Endometrium (tissue), 2 donors: ENCODE data around the gene CGNL1.

Experiments
- FAIRE-seq: peaks from 2 replicates; lab custom pipeline; 2012; peaks lifted over from hg19 to GRCh38; lab: Jason Lieb, UNC
- donor health status: control.
- donor health status: control.

CGNL1 gene

DNA sequence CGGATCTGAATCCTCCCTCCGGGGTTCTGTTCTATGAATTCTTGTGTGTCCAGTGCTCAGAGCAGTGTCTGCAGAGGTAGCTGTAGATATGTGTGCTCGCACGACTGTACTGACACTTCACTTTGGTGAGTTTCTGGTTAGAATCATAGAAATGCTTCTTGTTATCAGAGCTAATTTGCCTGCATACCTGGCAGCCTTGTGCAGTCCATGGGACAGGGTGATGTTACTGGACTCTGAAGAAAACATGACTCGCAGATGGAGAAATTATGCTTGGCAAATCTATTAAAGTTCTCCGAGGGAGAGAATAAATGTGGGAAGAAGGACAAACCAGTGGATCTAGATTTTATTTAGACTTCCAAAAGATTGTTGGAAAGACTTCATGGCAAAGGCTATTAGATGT is 12.2 kb downstream of the CGNL1 start:
- no peak for FAIRE-seq

DNA sequence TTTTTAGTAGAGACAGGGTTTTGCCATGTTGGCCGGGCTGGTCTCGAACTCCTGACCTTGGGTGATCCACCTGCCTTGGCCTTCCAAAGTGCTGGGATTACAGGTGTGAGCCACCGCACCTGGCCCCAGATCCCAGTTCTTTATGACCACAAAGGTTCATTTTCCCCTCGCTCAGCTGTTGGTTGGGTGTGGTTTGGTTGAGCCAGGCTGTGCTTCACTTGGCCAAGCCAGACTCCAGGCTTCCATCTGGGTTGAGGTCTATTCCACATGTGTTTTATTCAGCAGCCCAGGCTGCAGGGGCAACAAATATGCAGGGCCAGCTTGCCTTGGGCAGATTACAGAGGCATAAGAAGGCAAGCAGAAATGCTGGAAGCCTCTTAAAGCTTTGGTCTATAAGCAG is 13.7 kb downstream of the CGNL1 start:
- FAIRE-seq: no peak

DNA sequence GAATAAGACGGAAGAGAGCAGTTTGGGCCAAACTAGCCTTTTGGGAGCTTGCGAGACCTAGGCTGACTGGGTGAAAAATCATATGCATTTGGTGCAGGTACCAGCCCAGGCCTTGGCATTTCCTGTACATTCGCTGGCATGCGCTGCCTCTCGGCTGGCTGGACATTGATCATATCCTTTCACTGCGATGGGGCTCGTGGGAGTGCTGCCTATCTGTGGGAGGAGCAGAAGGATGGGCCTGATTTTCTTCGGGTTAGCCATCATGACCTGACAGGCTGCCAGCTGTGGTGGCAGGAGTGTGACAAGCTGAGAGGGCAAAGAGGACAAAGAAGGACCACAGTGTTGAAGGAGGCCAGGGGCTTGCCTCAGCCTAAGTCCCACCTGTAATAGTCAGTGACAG is 14.3 kb downstream of the CGNL1 start:
- FAIRE-seq: no peak

DNA sequence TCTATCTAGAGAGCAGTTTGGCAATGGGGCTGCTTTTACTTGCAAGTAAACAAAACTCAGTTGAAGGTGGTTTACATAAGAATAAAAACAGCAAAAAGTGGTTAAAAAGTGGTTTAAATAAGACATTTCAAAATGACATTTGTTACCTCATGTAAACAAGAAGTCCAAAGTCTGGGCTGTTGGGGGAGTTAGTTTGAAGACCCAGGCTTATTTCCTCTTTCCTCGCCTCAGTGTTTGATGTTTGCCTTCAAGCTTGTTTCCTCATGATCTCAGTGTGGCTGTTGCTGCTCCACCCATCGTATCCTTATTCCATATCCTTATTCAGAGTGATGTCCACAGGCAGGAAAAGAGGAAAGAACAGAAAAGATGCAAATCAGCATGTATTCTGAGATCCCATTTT is 15.2 kb downstream of the CGNL1 start:
- FAIRE-seq: no peak

DNA sequence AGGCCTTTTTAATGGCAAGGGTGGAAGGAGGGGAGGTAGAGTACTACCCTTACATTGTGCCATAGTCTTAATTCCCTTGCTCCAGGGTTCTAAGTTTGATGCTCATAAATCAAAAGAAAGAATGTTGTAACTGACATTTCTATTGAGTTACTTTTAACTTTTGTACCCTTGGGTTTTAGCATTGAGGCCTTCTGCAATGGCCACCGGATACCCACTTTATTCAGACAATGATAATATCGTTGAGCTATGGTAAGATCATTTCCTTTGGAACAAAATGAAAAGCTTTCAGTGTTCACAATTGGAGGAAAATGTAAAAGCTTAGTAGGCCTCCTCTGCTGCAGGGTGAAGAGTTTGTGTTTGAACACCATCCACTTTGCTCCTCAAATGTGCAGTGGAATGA is 16.8 kb downstream of the CGNL1 start:
- FAIRE-seq: no peak

DNA sequence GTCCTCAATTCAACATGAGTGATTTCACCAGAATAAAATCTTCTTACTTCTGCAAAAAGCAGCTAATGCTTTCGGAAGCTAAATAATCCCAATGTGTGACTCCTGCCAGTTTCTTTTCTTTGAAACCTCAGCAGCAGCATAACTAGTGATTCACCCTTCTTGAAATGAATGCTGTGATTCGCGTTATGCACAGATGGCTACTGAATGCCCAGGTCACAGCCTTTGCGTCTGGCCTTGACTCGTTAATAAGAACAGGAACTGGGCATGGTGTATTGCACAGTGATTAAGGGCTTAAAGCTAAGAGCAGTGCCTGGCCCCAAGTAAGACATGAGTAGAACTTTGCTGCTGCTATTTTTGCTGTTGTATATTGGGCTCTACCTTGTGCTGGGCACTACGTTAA is 19.0 kb downstream of the CGNL1 start:
- FAIRE-seq: no peak

DNA sequence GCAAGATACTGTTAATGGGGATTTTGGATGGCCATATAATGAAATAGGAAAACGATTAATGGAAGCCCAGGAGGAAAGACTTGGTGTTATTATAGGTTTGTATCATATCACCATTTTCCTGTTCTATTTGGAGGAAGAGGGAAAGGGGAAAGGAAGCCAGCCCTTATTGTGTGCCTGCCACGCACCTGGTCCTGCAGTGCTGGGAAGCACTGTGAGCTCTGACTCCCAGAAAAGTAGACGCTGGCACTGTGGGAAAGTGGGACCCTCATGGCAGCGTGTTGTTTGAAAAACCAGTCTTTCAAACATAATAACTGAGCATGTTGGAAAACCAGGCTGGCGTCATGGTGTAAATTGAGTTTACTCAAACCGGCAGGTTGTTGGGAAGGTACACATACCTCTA is 22.0 kb downstream of the CGNL1 start:
- FAIRE-seq: no peak

DNA sequence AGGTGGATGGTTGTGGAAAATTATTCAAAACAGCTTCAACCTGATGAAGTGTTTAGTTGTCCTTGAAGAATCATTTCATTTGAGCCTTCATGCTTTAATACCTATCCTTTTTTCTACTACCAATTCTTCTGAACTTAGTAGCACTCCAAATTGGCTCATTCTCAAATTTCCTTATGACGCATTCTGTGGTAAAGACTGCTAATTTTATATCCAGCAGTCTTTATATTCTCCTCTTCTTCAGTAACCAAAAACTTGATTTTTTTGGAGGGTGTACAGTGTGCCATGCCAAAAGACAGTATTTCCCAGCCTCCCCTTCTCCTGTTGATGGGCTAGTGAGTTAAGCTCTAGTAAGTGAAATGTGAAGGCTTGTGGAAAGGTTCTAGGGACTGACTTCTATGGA is 25.2 kb downstream of the CGNL1 start:
- FAIRE-seq: no peak

DNA sequence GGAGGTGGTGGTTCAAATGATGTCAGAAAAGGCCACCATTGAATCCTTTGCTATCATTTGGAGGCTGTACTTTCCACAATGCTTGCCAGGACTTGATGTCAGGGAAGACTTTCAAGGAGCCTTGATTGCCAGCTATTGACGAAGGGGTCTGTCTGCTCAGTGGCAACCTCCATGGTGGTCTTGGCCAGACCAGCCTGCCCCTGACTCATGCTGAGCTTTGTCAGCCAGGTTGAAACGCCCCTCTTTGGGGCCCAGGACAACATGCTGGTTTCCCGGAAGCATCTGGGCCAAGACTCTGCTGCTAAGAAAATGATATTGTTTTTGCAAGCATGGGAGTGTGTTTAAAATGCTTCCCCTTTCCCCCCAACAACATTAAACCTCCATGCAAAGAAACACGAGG is 26.7 kb downstream of the CGNL1 start:
- FAIRE-seq: no peak

DNA sequence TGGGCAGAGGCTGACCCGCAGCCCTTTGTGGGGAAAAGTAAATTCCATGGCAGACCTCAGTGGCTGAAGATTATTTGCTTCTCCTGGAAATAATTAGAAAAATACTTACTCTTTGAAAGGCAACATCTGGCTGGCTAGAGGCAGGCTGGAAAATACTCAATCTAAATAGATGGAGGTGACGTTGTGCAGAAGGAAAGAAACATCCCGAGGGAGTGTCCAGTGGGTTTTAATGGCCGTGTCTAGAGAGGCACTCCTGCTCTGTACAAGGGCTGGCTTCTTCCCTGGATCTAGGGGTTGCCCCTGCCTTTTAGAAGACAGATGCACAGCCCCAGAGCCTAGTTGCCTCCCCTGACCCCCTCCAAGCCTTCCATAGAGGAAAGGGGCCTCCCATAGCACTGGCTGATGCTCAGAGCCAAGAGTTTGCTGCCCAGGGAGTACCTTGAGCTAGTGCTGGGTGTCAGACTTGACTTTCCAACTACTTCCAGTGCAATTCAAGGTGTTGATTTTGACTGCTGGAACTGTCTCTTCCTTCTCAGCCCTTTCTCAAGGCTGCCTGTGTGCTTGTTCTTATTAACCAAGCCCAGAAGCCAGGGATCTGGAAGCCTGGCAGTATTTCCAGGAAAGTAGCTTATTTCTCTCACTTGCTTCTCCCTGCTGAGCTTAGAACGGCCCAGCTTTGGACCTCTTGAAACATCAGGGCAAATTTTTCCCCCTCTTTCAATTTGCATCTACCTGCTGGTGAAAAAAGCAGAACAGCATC is 27.4 kb downstream of the CGNL1 start:
- FAIRE-seq: no peak

DNA sequence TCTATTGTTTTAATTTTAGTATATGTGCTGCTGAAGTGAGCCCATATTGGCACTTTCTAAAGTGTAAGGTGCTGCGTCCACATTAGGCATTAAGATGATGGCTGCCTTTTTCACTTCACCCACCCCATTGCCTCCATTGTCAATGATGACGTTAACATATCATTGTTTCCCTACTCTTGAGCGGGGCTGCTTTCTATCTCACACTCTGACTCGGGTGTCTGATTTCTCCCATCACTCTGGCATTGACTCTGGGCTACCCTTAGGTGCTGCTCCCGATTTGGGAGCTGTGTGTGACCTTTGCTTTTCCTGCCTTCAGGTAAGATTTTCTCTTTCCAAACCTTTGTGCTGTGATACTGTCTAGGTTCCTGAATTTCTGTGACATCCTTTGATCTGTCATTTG is 28.8 kb downstream of the CGNL1 start:
- FAIRE-seq: no peak

DNA sequence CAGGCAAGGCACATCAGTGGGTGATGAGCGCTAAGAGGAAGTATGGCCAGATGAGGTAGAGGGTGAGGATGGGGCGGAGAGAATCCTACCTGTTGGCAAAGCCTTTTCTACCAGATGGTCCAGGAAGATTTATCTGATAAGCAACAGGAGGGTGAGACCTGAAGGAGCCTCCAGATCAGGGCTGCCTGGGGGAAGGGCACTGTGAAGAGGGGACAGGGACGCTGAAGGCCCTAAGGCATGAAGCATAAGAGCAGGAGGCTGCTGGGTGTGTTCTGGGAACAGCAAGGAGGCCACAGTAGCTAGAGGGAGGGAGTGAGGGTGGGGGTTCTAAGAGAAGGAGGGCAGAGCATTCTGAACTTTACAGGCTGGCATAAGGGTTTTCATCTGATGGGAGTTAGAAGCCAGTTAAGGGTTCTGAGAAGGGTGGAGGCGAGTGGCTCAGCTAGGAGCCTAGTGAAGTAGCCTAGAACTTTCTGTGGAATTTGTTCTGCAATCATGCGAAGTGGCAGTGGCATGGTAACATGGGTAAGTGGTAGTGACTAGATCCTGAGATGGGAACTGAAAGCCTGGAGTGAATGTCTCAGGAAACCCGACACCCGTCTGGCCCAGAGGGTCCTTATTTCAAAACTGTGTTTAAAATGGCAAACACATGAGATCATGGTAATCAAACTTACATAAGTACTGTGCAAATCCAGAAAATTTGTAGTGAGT is 29.9 kb downstream of the CGNL1 start:
- FAIRE-seq: no peak

DNA sequence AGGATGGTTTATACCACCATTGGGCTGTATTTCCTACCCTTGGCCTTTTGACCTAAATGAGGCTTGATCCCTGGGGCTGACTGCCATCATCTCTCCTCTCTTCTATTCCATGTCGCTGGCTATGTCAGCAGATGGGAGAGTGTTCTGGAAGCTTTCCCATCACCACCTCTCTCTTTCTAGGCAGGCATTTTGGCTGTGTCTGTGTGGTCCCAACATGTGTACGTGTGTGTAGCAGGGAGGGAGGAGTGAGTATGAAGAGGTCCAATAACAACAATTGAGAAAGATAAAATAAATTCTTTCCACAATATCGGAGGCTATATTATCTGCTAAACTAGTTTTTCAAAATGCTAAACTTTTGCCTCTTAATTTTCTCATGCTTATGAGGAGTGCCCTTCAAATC is 34.1 kb downstream of the CGNL1 start:
- no peak for FAIRE-seq

DNA sequence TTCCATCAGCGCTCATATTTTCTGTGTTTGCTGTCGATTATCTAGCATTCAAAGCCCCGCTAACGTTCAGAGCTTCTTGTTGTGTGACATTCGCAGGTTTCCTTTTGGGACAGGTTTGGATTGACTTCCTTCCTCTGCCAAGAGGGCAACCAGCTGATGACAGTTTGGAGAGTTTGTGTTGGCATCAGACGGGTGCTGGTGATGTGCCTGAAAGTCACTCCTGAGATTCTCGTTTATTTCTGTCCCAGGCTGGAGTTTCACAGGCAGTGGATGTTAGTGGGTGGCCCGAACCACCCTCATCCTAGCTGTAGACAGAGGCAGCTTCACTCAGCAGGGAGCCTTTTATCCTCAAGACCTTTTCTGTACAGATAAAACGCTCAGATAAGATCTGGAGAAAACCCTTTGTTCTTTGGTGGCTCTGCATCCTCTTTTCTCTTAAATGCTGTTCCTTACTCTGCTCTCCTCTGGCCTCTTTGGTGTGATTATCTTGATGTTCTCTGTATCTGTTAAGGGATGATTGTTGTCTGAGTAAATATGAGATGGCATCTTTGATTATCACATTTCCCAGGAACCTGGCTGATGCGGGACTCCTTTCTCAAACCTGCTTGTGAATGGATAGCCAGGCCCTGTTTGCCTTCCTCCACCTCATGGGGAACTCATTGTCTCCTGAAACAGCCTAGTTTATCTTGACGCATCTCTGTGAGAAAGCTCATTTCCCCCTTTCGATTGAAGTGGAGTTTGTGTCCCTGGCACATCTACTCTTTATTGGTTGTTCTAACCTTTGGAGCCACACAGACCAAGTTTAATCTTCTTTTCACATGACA is 35.9 kb downstream of the CGNL1 start:
- FAIRE-seq: no peak

DNA sequence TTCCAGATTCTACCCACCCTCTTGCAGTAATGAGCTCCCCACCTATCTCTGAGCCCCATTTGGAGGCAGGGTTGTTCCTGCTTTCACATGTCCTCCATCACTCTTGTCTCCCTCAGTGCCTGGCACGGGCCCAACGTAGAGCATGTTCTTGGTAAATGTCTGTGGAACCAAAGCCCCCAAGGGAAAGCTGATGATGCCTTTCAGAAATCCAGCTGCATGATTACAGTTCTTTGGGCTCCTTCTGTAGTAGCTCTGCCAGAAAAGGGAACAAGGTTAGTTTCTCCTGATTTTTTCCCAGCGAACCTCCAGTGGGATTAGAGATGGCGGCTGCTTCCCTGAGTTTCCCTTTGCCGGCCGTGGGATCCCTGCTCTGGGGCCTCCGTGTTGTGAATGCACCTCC is 39.3 kb downstream of the CGNL1 start:
- no peak for FAIRE-seq

DNA sequence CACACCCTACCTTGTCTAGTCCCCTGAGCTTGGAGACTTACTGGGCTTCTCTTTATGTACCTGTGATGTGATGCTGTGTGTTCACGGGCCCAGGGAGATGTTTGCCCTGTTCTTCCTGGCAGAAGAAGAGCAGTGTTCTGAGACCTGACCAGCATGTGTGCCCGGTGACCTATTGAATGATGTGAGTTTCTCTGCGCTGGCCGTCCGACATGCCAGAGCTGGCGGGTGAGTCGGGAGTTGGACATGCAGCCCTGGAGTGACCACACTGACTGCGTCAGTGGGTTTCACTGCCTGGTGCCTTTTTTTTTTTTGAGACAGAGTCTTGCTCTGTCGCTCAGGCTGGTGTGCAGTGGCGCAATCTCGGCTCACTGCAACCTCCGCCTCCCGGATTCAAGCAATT is 42.3 kb downstream of the CGNL1 start:
- FAIRE-seq: no peak

DNA sequence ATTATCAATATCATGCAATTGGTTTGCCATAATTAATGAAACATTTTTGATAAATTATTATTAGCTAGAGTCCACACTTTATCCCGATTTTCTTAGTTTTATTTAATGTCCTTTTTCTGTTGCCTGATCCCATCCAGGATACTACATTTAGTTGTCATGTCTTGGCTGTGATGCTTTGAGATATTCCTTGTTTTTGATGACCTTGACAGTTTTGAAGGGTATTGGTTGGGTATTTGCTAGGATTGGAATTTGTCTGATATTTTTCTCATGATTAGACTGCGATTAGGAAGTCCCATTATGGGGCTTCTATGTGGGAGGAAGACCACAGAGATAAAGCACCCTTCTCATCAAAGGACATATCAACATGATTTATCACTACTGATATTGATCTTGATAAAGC is 43.0 kb downstream of the CGNL1 start:
- FAIRE-seq: no peak

DNA sequence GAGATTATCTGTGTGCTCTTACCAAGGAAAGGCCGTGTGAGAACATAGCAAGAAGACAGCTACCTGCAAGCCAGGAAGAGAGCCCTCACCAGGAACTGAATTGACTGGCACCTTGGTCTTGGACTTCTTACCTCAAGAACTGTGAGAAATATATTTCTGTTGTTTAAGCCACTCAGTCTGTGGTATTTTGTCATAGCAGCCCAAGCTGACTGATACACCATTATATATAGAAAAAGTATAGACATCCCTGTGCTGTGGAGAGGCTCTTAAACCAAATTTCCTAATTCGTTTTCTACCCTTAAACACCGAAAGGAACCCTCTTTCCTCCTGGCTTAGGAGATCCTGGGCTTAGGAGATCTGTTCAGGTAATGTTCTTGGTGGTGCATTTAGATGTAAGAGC is 44.8 kb downstream of the CGNL1 start:
- FAIRE-seq: no peak

DNA sequence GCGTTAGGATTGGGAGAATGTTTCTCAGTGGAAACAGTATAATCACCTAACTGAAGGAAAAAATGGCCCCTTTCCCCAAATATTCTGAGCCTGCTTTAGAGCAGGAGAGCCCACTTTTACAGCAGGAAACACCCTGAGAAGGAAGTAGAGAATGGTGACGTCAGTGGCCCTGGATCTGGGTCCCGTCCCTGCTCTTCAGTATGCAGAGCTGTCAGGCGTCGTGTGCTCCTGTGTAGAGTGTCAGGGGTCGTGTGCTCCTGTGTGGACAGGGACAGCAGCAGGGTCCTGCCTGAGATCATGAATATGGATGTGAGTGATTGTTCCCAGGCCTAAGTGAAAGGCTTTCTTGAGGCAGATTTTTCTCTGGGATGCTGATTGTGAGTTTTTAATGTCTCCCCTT is 45.2 kb downstream of the CGNL1 start:
- no peak for FAIRE-seq

DNA sequence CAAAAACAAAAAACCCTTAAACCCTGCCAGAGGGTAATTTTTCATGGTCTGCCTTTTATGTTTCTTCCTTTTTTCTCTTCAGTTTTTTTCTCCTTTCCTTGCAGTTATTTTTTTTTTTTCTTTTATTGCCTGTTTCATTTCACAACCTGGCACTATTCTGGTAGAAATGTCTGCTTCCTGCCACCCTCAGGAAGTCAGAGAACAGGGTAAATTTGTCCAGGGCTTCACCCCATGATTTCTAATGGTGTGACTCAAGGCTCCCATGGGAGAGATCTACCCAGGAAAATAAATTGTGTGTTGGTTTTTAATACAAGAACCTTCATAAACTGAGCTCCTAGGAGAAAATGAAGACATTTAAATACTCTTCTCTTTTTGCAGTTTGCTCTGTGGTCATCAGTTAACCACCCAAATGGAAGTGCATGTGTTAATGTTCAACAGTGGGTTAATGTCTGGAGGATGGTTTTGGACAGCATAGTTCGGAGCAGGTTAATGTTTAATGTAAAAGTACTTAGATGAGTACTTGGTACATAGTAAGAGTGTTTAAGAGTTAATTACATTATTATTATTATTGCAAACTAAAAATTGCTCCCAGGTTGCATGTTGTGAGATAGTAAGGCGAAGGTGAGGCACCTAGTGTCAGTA is 45.9 kb downstream of the CGNL1 start:
- no peak for FAIRE-seq

DNA sequence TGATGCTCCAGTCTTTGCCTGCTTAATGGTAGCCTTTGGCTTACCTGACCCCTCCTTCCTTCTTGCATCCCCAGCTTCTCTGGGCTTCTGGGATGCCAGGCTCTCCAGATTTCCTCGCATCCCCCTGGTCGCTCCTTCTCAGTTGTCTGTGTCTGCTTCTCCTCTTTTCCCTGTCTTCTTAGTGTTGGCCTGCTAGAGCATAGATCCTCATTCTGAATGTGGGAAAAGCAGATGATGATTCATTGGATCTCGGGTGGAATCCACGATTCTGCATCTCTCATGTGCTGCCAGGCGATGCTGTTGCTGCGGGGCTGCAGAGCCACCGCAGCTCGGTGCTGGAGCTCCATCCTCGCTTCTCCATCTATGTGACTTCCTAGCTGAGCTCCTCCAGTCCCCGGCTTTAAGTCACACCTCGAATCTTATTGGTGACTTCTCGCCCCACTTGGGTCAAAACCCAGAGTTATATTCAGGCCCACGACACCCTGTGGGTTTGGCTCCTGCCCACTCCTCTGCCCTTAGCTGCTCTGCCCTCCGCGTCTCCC is 47.4 kb downstream of the CGNL1 start:
- no peak for FAIRE-seq

DNA sequence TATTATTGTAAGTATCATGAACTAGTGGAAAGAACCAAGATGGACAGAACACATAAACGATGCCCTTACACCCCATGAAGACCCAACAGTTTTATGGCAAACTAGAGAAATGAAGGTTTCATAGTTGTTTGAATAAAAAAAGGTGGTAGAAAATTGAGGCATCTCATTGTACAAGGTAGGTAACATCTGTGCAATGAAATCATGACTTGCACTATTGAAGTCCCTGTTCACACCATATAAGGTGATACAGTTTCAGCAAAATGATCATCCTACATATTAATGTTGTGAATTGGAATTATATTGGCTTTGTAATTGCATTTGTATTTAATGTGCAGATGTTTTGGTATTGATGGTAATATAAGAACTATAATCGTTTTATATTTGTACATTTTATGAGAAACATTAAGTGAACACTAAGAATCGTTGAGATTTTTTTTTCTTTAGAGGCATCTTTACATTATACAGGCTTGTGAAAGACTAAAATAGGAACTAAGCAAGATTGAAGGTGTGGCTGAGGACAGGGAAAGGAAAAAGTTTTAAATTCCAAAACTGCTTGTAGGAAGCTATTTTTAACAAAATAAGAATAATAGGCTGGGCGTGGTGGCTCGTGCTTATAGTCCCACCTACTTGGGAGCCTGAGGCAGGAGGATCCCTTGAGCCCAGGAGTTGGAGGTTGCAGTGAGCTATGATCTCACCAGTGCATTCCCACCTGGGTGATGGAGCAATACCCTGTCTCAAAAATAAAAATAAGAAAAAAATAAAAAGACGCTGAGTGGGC is 48.5 kb downstream of the CGNL1 start:
- no peak for FAIRE-seq
